SK-N-SH treated with all-trans-retinoic acid at 6 μM for 48 hours (cell line): ENCODE measurements around the gene CD3E.

ENCODE experiments used
- CREB5 ChIP-seq: fragments of 250-450 bp; sonication (Bioruptor Pico); IDR thresholded peaks from 2 replicates; pipeline ENCODE4 v1.5.1; 2020; ENCODE audit warnings: low read depth, mild to moderate bottlenecking, moderate library complexity
- CSDC2 ChIP-seq: fragments of 250-450 bp; sonication (Bioruptor Pico); IDR thresholded peaks from 2 replicates; pipeline ENCODE4 v1.5.0; 2020; ENCODE audit warnings: mild to moderate bottlenecking, moderate library complexity
- PATZ1 ChIP-seq: fragments of 250-450 bp; sonication (Bioruptor Pico); IDR thresholded peaks from 2 replicates; pipeline ENCODE4 v1.8.0; 2020; ENCODE audit warnings: mild to moderate bottlenecking, moderate library complexity, borderline replicate concordance
- POU6F1 ChIP-seq: fragments of 250-450 bp; sonication (Bioruptor Pico); IDR thresholded peaks from 2 replicates; pipeline ENCODE4 v1.8.0; 2021; ENCODE audit warnings: low read depth, mild to moderate bottlenecking, moderate library complexity, borderline replicate concordance
- TCF4 ChIP-seq: fragments of 250-450 bp; sonication (Bioruptor Pico); IDR thresholded peaks from 2 replicates; pipeline ENCODE4 v1.8.0; 2021; ENCODE audit warnings: mild to moderate bottlenecking, moderate library complexity, borderline replicate concordance

GRCh38 chr11:118338637-118339061, 34.1 kb downstream of the CD3E start:
- TF ChIP-seq PATZ1 (CRISPR knock-in tag) (no peak), TCF4 (CRISPR knock-in tag) (no peak), POU6F1 (CRISPR knock-in tag) (no peak), CREB5 (CRISPR knock-in tag) (no peak), CSDC2 (no peak)
